K562 (cell line): ENCODE data around the gene OPRL1. TPM values are rescaled to one million over a fixed set of nuclear protein-coding genes. Genes with fewer than 3 reads are reported as not detected.
A peak's percentile ranks its signal among the peaks of the same experiment; 100 is the strongest.

Experiments
- ATAC-seq: fragments of 200-7000 bp; cut with Tn5 transposase; 3 replicates; pipeline ENCODE4 v1.9.1; 2020; ENCODE audit warnings: moderate library complexity
- BruUV-seq: library from RNA; stranded (reverse); fragments of 400-500 nt; replicated peaks from 2 replicates; lab custom pipeline; 2021; lab: Mats Ljungman, UMichigan
- CTCF ChIA-PET: fragments of 300-600 bp; formaldehyde crosslinking; extraction: SDS; loops from one replicate; lab custom pipeline; 2021; ENCODE audit warnings: low intra/inter-chr PET ratio; lab: Yijun Ruan, JAX
- POLR2A ChIA-PET: fragments of 300-600, 350-650 bp; sonication (Branson Sonifier 250); formaldehyde crosslinking; extraction: SDS; loops from one replicate; lab custom pipeline; 2021; ENCODE audit warnings: antibody characterized with exemption, inconsistent platforms; lab: Yijun Ruan, JAX
- DNase-seq, 4 experiments: peaks; one replicate each; pipeline versions ENCODE4 v3.0.0 to v3.0.0-alpha.2; 2011 to 2018; ENCODE audit warnings: low spot score in 3 of 4, mixed read lengths in 3 of 4; ENCODE audit errors: extremely low read depth in 1 of 4
- FAIRE-seq: peaks from 2 replicates; lab custom pipeline; 2011; peaks lifted over from hg19 to GRCh38; lab: Jason Lieb, UNC
- H2AFZ ChIP-seq: 2 replicates; pipeline ENCODE4 v1.6.0; 2011; ENCODE audit warnings: low read depth, low read length, control low read depth, inconsistent platforms
- H3K27ac ChIP-seq: fragments of 200-600 bp; 3 replicates; pipeline ENCODE4 v1.8.0; 2011; ENCODE audit warnings: low read depth, mild to moderate bottlenecking, control low read depth, inconsistent platforms, low read length, moderate library complexity, mixed read lengths; ENCODE audit errors: extremely low read depth
- H3K27me3 ChIP-seq, 2 experiments: fragments of 300-600 bp in 1 of 2; 2 replicates in 1 of 2; 3 replicates in 1 of 2; pipeline versions ENCODE4 v1.6.0 to v1.8.0; 2011; ENCODE audit warnings: inconsistent platforms in 2 of 2, low read length in 2 of 2, mild to moderate bottlenecking in 1 of 2, mixed read lengths in 1 of 2, moderate library complexity in 1 of 2; ENCODE audit not compliant: control insufficient read depth in 2 of 2, insufficient read depth in 2 of 2
- H3K36me3 ChIP-seq: fragments of 300-600 bp; 3 replicates; pipeline ENCODE4 v1.8.0; 2011; ENCODE audit warnings: mild to moderate bottlenecking, low read length, inconsistent platforms; ENCODE audit not compliant: control insufficient read depth, insufficient read depth
- H3K4me1 ChIP-seq, 2 experiments: fragments of 200-600 bp in 1 of 2; replicated peaks in 1 of 2; 2 replicates in 1 of 2; 3 replicates in 1 of 2; pipeline versions ENCODE4 v1.5.1 to v1.8.0; 2011; ENCODE audit warnings: inconsistent platforms in 2 of 2, low read length in 2 of 2, mild to moderate bottlenecking in 1 of 2, mixed read lengths in 1 of 2, moderate library complexity in 1 of 2; ENCODE audit not compliant: control insufficient read depth in 2 of 2, insufficient read depth in 2 of 2
- H3K4me2 ChIP-seq: 2 replicates; pipeline ENCODE4 v1.6.1; 2011; ENCODE audit warnings: low read length, control low read depth, inconsistent platforms, mixed read lengths; ENCODE audit not compliant: insufficient read depth
- H3K4me3 ChIP-seq: fragments of 200-600 bp; sonication (generic), shearing (Covaris generic); 2 replicates; pipeline ENCODE4 v1.5.1; 2016; ENCODE audit warnings: control low read depth, inconsistent platforms
- H3K79me2 ChIP-seq: fragments of 200-600 bp; 3 replicates; pipeline ENCODE4 v1.8.0; 2011; ENCODE audit warnings: low read length, inconsistent platforms; ENCODE audit not compliant: control insufficient read depth, insufficient read depth
- H3K9ac ChIP-seq, 2 experiments: 2 replicates each; pipeline versions ENCODE4 v1.6.0 to v1.6.1; 2011; ENCODE audit warnings: low read depth in 2 of 2, low read length in 2 of 2, control low read depth in 1 of 2, inconsistent platforms in 1 of 2, mild to moderate bottlenecking in 1 of 2, mixed read lengths in 1 of 2; ENCODE audit not compliant: insufficient read depth in 1 of 2
- H3K9me1 ChIP-seq: one replicate; pipeline ENCODE4 v1.6.0; 2011; ENCODE audit warnings: inconsistent platforms, mild to moderate bottlenecking, low read length, moderate library complexity; ENCODE audit not compliant: control insufficient read depth, insufficient read depth
- H3K9me3 ChIP-seq: replicated peaks from 2 replicates; pipeline ENCODE4 v1.5.1; 2011; ENCODE audit warnings: low read depth, low read length, inconsistent platforms; ENCODE audit not compliant: control insufficient read depth, insufficient read depth
- H4K20me1 ChIP-seq: replicated peaks from 2 replicates; pipeline ENCODE4 v1.6.1; 2011; ENCODE audit warnings: low read length, inconsistent platforms, mixed read lengths; ENCODE audit not compliant: control insufficient read depth, insufficient read depth
- BRF2 ChIP-seq: IDR thresholded peaks from 3 replicates; pipeline ENCODE4 v1.6.1; 2011; ENCODE audit warnings: borderline replicate concordance, mild to moderate bottlenecking; ENCODE audit not compliant: insufficient read length, insufficient read depth
- ESRRB ChIP-seq: fragments of 250-450 bp; sonication (Bioruptor Pico); IDR thresholded peaks from 2 replicates; pipeline ENCODE4 v1.5.0; 2020; ENCODE audit warnings: mild to moderate bottlenecking, moderate library complexity, borderline replicate concordance
- FOS ChIP-seq: IDR thresholded peaks from 3 replicates; pipeline ENCODE4 v1.6.1; 2011; ENCODE audit not compliant: insufficient read length; ENCODE audit errors: extremely low read depth
- GATAD2A ChIP-seq: fragments of 450-650 bp; IDR thresholded peaks from 2 replicates; pipeline ENCODE4 v1.6.1; 2017
- KLF13 ChIP-seq: fragments of 450-650 bp; IDR thresholded peaks from 2 replicates; pipeline ENCODE4 v1.6.1; 2016; ENCODE audit warnings: missing genetic modification characterization, low read depth, mild to moderate bottlenecking, missing compliant biosample characterization, moderate library complexity, borderline replicate concordance
- KLF16 ChIP-seq: IDR thresholded peaks from 2 replicates; pipeline ENCODE4 v1.6.1; 2016; ENCODE audit warnings: antibody characterized with exemption
- MEF2A ChIP-seq: IDR thresholded peaks from 2 replicates; pipeline ENCODE4 v1.6.1; 2011; ENCODE audit warnings: low read depth, mild to moderate bottlenecking, low read length, moderate library complexity; ENCODE audit not compliant: control insufficient read depth
- RFX1 ChIP-seq: fragments of 450-650 bp; IDR thresholded peaks from 2 replicates; pipeline ENCODE4 v1.6.1; 2016; ENCODE audit warnings: mild to moderate bottlenecking, moderate library complexity
- SETDB1 ChIP-seq: IDR thresholded peaks from one replicate; pipeline ENCODE4 v1.6.1; 2012; ENCODE audit warnings: low read length, control low read depth, inconsistent platforms
- SUPT5H ChIP-seq: fragments of 450-650 bp; IDR thresholded peaks from 2 replicates; pipeline ENCODE4 v1.6.1; 2016
- TAF7 ChIP-seq: fragments of 450-650 bp; IDR thresholded peaks from 2 replicates; pipeline ENCODE4 v1.6.1; 2016; ENCODE audit warnings: missing genetic modification characterization, missing compliant biosample characterization
- ZBTB8A ChIP-seq: fragments of 450-650 bp; IDR thresholded peaks from 2 replicates; pipeline ENCODE4 v1.6.1; 2018; ENCODE audit warnings: mild to moderate bottlenecking, moderate library complexity; ENCODE audit not compliant: partially characterized antibody
- ZNF124 ChIP-seq: sonication (generic); formaldehyde crosslinking; IDR thresholded peaks from 2 replicates; pipeline ENCODE4 v1.8.1; 2022; ENCODE audit warnings: missing genetic modification reagents
- ZNF324 ChIP-seq: fragments of 250-450 bp; sonication (Bioruptor Pico); IDR thresholded peaks from 2 replicates; pipeline ENCODE4 v1.4.0; 2020; ENCODE audit warnings: mild to moderate bottlenecking
- ZNF445 ChIP-seq: fragments of 250-450 bp; sonication (Bioruptor Pico); IDR thresholded peaks from 2 replicates; pipeline ENCODE4 v1.4.0; 2020; ENCODE audit warnings: low read depth, mild to moderate bottlenecking, moderate library complexity
- ZNF561 ChIP-seq: fragments of 450-650 bp; formaldehyde crosslinking; conservative IDR thresholded peaks from 2 replicates; pipeline ENCODE4 v1.4.0; 2020; ENCODE audit warnings: mild to moderate bottlenecking, moderate library complexity
- ZNF778 ChIP-seq: fragments of 450-650 bp; formaldehyde crosslinking; IDR thresholded peaks from 2 replicates; pipeline ENCODE4 v1.4.0; 2020; ENCODE audit warnings: mild to moderate bottlenecking, moderate library complexity
- WGBS: fragments of 100-300 bp; shearing (Covaris generic); methylation state at CpG from one replicate; pipeline ENCODE4 v1.1.6; 2016; ENCODE audit warnings: low coverage, mixed read lengths; ENCODE audit not compliant: insufficient coverage; ENCODE audit errors: missing lambda C conversion rate; 5-methylcytosine and 5-hydroxymethylcytosine counted together
- in situ Hi-C: fragments of 300-500 bp; cut with MboI; formaldehyde crosslinking; loops from 4 replicates; pipeline ENCODE4 v1.15.0; 2018; ENCODE audit warnings: inconsistent platforms, mixed read lengths
- intact Hi-C: fragments of 100-400 bp; cut with micrococcal nuclease; formaldehyde crosslinking; loops from 2 replicates; pipeline ENCODE4 v1.14.2; 2022
- polyA plus RNA-seq, 8 experiments: library from polyadenylated mRNA; depleted of rRNA in 4 of 8; stranded (reverse) in 5 of 8; unstranded in 3 of 8; fragments of >200 nt; fragmentation: Nextera tagmentation in 2 of 8; fragmentation: Illumina TruSeq in 1 of 8; extraction: Ambion mirVana in 2 of 8; extraction: Trizol in 1 of 8; gene quantifications; 2 replicates each; pipeline versions ENCODE4 v1.2.1 to v1.2.3, GENCODE V29; 2011 to 2014; ENCODE audit warnings: inconsistent platforms in 1 of 8, missing spikeins in 1 of 8
- total RNA-seq, 7 experiments: library from RNA; depleted of rRNA in 6 of 7; stranded (reverse); fragments of >200 nt in 6 of 7; fragmentation: Illumina TruSeq in 2 of 7; extraction: Trizol in 2 of 7; gene quantifications; 2 replicates each; pipeline versions ENCODE4 v1.2.1 to v1.2.3, GENCODE V29; 2011 to 2021; ENCODE audit warnings: low replicate concordance in 1 of 7
- TF ChIP-seq, protein P1 (sequence below): fragments of 450-650 bp; IDR thresholded peaks from 2 replicates; pipeline ENCODE4 v1.6.1; 2017; ENCODE audit warnings: antibody characterized with exemption

Gene OPRL1
- total and polyA plus RNA-seq, 9 of the 15 experiments (the other 6 are each of a cell fraction or from before 2014, with no cell fraction given), result 0.06 to 0.33 (median 0.11) TPM; not detected in 2

- H4K20me1 ChIP-seq, result peaks cover 18% of the 10 kb centered on the region
- no peak overlapping the region for H3K4me2 ChIP-seq
- H3K27ac ChIP-seq, result no peak overlapping the region
- H3K9me3 ChIP-seq, result no peaks in the 10 kb centered on the region
- POLR2A ChIA-PET, result interaction anchor here (0.6 kb wide), 1 partner anchor 214 kb away, joined by 3 read pairs; no protein-coding TSS in a partner anchor
- CTCF ChIA-PET, result no interaction called here
- DNase-seq, result no peak
- no peak overlapping the region for H2AFZ ChIP-seq
- WGBS, result 11% methylated on average over 17 of the region's 19 CpGs
- in situ Hi-C loops (no loop called here), intact Hi-C loops (no loop called here)
- H3K9me1 ChIP-seq, result no peaks in the 10 kb centered on the region
- peaks cover 28 to 79% of the 10 kb centered on the region in 2 experiments; a peak in 4 of 5 replicates for H3K27me3 ChIP-seq
- no TSS peak for BruUV-seq
- H3K4me3 ChIP-seq, result no peak overlapping the region
- FAIRE-seq, result no peak
- no peak for TF ChIP-seq ZNF324 (CRISPR knock-in tag)
- no peak for TF ChIP-seq FOS
- no peak for TF ChIP-seq KLF13 (tag)
- no peak for TF ChIP-seq SETDB1
- TF ChIP-seq ZNF445 (CRISPR knock-in tag), result no peak
- no peak for TF ChIP-seq SUPT5H
- no peak for TF ChIP-seq TAF7 (tag)
- no peak for TF ChIP-seq ESRRB
- TF ChIP-seq BRF2, result no peak
- TF ChIP-seq RFX1, result no peak
- no peak for TF ChIP-seq ZNF124 (CRISPR knock-in tag)
- TF ChIP-seq ZNF778 (CRISPR knock-in tag), result no peak
- TF ChIP-seq, protein P1, sequence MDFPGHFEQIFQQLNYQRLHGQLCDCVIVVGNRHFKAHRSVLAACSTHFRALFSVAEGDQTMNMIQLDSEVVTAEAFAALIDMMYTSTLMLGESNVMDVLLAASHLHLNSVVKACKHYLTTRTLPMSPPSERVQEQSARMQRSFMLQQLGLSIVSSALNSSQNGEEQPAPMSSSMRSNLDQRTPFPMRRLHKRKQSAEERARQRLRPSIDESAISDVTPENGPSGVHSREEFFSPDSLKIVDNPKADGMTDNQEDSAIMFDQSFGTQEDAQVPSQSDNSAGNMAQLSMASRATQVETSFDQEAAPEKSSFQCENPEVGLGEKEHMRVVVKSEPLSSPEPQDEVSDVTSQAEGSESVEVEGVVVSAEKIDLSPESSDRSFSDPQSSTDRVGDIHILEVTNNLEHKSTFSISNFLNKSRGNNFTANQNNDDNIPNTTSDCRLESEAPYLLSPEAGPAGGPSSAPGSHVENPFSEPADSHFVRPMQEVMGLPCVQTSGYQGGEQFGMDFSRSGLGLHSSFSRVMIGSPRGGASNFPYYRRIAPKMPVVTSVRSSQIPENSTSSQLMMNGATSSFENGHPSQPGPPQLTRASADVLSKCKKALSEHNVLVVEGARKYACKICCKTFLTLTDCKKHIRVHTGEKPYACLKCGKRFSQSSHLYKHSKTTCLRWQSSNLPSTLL, result no peak
- no peak for TF ChIP-seq MEF2A
- TF ChIP-seq ZNF561, result no peak
- TF ChIP-seq GATAD2A, result no peak
- TF ChIP-seq KLF16, result no peak
- TF ChIP-seq ZBTB8A, result no peak
- ATAC-seq, result no peak
- H3K9ac ChIP-seq, result 0 out of 4 replicates have a peak overlapping the region, but pooled peaks of 1 of the 2 experiments have one; percentile 7
- peaks cover 0 to 34% of the 10 kb centered on the region in 2 experiments; a peak in 3 of 5 replicates for H3K4me1 ChIP-seq
- H3K79me2 ChIP-seq, result no peaks in the 10 kb centered on the region
- no peaks in the 10 kb centered on the region for H3K36me3 ChIP-seq
Measured at GRCh38 chr20:64111841-64112641, 32.2 kb downstream of the OPRL1 start.
